DOHH2 (cell line): ENCODE results near the gene FREM2.

Source experiments
- H3F3A ChIP-seq: fragments of 200-600 bp; sonication (generic), shearing (Covaris generic); 2 replicates; pipeline ENCODE4 v1.6.0; 2016; ENCODE audit warnings: antibody characterized with exemption, mild to moderate bottlenecking; ENCODE audit not compliant: control insufficient read depth, insufficient read depth
- H3K27ac ChIP-seq: fragments of 200-600 bp; sonication (generic); 2 replicates; pipeline ENCODE4 v1.5.1; 2014; ENCODE audit warnings: low read depth, mild to moderate bottlenecking, low read length, moderate library complexity
- H3K27me3 ChIP-seq: fragments of 200-600 bp; sonication (generic); 2 replicates; pipeline ENCODE4 v1.6.1; 2014; ENCODE audit warnings: mild to moderate bottlenecking, low read length, mixed read lengths; ENCODE audit not compliant: control insufficient read depth
- H3K36me3 ChIP-seq: fragments of 200-600 bp; sonication (generic); 2 replicates; pipeline ENCODE4 v1.6.1; 2014; ENCODE audit warnings: mild to moderate bottlenecking, low read length, moderate library complexity, mixed read lengths; ENCODE audit not compliant: control insufficient read depth
- H3K4me1 ChIP-seq: fragments of 200-600 bp; sonication (generic); 2 replicates; pipeline ENCODE4 v1.6.1; 2014; ENCODE audit warnings: mild to moderate bottlenecking, low read length, mixed read lengths; ENCODE audit not compliant: control insufficient read depth
- H3K4me2 ChIP-seq: fragments of 200-600 bp; sonication (generic); 2 replicates; pipeline ENCODE4 v1.6.0; 2014; ENCODE audit warnings: mild to moderate bottlenecking, low read length, moderate library complexity
- H3K4me3 ChIP-seq: fragments of 200-600 bp; sonication (generic); 2 replicates; pipeline ENCODE4 v1.5.1; 2014; ENCODE audit warnings: mild to moderate bottlenecking, low read length, mixed read lengths
- H3K79me2 ChIP-seq: fragments of 200-600 bp; sonication (generic); 2 replicates; pipeline ENCODE4 v1.6.1; 2014; ENCODE audit warnings: mild to moderate bottlenecking, low read length, mixed read lengths; ENCODE audit not compliant: control insufficient read depth
- H3K9me2 ChIP-seq: fragments of 200-600 bp; sonication (generic); replicated peaks from 2 replicates; pipeline ENCODE4 v1.6.1; 2014; ENCODE audit warnings: mild to moderate bottlenecking, low read length, mixed read lengths; ENCODE audit not compliant: control insufficient read depth
- H3K9me3 ChIP-seq: fragments of 200-600 bp; sonication (generic); 2 replicates; pipeline ENCODE4 v1.6.1; 2014; ENCODE audit warnings: antibody characterized with exemption, low read length, mixed read lengths; ENCODE audit not compliant: control insufficient read depth, insufficient read depth
- H4K20me1 ChIP-seq: fragments of 200-600 bp; sonication (generic); 2 replicates; pipeline ENCODE4 v1.6.0; 2014; ENCODE audit warnings: low read depth, mild to moderate bottlenecking, antibody characterized with exemption, low read length, moderate library complexity; ENCODE audit not compliant: control insufficient read depth, insufficient read depth
- EZH2phosphoT487 ChIP-seq: fragments of 200-600 bp; sonication (generic); IDR thresholded peaks from 2 replicates; pipeline ENCODE4 v1.6.1; 2017; ENCODE audit warnings: borderline replicate concordance, mild to moderate bottlenecking, antibody characterized with exemption, low read length, moderate library complexity, mixed read lengths
- TF ChIP-seq, protein P1 (sequence below): fragments of 200-600 bp; sonication (generic); IDR thresholded peaks from one replicate; pipeline ENCODE4 v1.5.1; 2014; ENCODE audit warnings: antibody characterized with exemption, mild to moderate bottlenecking, low read depth, low read length; ENCODE audit not compliant: poor library complexity, severe bottlenecking

FREM2 gene, protein sequence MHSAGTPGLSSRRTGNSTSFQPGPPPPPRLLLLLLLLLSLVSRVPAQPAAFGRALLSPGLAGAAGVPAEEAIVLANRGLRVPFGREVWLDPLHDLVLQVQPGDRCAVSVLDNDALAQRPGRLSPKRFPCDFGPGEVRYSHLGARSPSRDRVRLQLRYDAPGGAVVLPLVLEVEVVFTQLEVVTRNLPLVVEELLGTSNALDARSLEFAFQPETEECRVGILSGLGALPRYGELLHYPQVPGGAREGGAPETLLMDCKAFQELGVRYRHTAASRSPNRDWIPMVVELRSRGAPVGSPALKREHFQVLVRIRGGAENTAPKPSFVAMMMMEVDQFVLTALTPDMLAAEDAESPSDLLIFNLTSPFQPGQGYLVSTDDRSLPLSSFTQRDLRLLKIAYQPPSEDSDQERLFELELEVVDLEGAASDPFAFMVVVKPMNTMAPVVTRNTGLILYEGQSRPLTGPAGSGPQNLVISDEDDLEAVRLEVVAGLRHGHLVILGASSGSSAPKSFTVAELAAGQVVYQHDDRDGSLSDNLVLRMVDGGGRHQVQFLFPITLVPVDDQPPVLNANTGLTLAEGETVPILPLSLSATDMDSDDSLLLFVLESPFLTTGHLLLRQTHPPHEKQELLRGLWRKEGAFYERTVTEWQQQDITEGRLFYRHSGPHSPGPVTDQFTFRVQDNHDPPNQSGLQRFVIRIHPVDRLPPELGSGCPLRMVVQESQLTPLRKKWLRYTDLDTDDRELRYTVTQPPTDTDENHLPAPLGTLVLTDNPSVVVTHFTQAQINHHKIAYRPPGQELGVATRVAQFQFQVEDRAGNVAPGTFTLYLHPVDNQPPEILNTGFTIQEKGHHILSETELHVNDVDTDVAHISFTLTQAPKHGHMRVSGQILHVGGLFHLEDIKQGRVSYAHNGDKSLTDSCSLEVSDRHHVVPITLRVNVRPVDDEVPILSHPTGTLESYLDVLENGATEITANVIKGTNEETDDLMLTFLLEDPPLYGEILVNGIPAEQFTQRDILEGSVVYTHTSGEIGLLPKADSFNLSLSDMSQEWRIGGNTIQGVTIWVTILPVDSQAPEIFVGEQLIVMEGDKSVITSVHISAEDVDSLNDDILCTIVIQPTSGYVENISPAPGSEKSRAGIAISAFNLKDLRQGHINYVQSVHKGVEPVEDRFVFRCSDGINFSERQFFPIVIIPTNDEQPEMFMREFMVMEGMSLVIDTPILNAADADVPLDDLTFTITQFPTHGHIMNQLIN (N-terminal part only)

DNA sequence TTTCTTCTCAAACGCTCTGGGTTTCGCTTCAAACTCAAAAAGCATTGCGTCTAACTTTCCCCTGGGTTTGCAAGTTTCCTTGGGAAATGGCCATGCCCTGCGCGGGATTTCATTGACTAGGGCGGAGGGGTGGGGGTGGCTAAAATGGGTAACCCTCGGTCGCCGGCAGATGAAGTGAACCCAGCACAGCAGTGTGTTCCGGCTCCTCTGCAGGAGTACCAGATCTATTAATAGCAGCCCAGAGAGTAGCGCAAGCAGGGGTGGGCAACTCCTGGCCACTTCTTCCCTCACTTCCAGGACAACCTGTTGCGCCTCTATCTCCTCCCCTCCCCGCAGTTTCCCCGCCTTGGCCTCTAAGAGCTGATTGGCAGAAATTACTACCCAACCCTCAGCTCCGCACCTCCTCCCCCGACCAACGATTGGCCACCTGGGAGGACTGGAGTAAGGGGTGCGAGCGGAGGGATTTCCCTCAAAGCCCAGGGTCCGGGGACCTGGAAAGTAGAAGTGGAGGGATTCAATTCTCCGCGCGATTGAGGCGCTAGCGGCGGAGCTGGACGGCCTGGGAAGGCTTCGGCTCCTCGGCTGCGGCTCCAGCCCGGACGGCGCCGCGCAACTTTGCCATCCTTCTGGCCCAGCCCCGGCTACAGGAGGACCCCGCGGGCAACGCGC, at the start of gene FREM2:
Gene FREM2, plus strand, starts transcription at position 501 of the 669 bp plus-strand sequence. CDS start 268 bp downstream, outside the sequence.
- H3K79me2 ChIP-seq = no peaks in the 10 kb centered on the region
- no peaks in the 10 kb centered on the region for H3F3A ChIP-seq
- TF ChIP-seq, protein P1, sequence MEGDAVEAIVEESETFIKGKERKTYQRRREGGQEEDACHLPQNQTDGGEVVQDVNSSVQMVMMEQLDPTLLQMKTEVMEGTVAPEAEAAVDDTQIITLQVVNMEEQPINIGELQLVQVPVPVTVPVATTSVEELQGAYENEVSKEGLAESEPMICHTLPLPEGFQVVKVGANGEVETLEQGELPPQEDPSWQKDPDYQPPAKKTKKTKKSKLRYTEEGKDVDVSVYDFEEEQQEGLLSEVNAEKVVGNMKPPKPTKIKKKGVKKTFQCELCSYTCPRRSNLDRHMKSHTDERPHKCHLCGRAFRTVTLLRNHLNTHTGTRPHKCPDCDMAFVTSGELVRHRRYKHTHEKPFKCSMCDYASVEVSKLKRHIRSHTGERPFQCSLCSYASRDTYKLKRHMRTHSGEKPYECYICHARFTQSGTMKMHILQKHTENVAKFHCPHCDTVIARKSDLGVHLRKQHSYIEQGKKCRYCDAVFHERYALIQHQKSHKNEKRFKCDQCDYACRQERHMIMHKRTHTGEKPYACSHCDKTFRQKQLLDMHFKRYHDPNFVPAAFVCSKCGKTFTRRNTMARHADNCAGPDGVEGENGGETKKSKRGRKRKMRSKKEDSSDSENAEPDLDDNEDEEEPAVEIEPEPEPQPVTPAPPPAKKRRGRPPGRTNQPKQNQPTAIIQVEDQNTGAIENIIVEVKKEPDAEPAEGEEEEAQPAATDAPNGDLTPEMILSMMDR = no peak
- TF ChIP-seq EZH2phosphoT487 = no peak
- H3K4me1 ChIP-seq = no peaks in the 10 kb centered on the region
- H3K9me3 ChIP-seq = peaks cover 18% of the 10 kb centered on the region; the same call in 1 of the 2 replicates
- no peaks in the 10 kb centered on the region for H3K27me3 ChIP-seq
- H3K4me3 ChIP-seq = no peak within 1 kb of the TSS
- H3K36me3 ChIP-seq = no peaks in the 10 kb centered on the region
- H3K27ac ChIP-seq = no peak within 1 kb of the TSS
- no peak within 1 kb of the TSS for H3K4me2 ChIP-seq
- H3K9me2 ChIP-seq = no peaks in the 10 kb centered on the region
- H4K20me1 ChIP-seq = no peaks in the 10 kb centered on the region

DNA sequence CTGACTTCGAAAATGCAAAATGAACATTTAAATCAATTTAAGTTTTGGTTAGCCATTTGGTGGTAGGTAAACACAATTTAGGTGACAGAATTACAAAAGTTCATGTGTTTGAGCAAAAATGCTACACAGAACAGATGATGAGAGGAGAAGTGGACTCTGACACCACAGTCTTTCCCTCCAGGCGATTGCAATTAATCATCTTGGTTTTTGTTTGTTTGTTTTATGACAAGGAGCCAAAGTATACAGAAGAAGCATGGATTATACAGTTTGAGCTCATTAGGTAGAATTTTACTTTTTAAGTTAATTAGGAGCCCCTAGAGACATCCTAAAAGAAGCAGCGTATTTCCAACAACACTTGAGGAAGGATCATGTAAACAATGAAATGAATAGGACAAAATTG, 49.3 kb upstream of the FREM2 start:
- Histone ChIP-seq H3K4me3 (no peak overlapping the region), H3K4me1 (no peaks in the 10 kb centered on the region), H3K27me3 (peaks cover 2% of the 10 kb centered on the region; the same call in 1 of the 2 replicates), H3K9me3 (no peaks in the 10 kb centered on the region), H3K79me2 (no peaks in the 10 kb centered on the region), H3K4me2 (no peak overlapping the region), H3F3A (no peaks in the 10 kb centered on the region), H3K27ac (no peak overlapping the region), H3K9me2 (0 out of 2 replicates have a peak, but pooled peaks cover 2% of the 10 kb centered on the region), H4K20me1 (no peaks in the 10 kb centered on the region), H3K36me3 (no peaks in the 10 kb centered on the region)
- TF ChIP-seq, protein P1 = no peak
- TF ChIP-seq EZH2phosphoT487 = no peak

DNA sequence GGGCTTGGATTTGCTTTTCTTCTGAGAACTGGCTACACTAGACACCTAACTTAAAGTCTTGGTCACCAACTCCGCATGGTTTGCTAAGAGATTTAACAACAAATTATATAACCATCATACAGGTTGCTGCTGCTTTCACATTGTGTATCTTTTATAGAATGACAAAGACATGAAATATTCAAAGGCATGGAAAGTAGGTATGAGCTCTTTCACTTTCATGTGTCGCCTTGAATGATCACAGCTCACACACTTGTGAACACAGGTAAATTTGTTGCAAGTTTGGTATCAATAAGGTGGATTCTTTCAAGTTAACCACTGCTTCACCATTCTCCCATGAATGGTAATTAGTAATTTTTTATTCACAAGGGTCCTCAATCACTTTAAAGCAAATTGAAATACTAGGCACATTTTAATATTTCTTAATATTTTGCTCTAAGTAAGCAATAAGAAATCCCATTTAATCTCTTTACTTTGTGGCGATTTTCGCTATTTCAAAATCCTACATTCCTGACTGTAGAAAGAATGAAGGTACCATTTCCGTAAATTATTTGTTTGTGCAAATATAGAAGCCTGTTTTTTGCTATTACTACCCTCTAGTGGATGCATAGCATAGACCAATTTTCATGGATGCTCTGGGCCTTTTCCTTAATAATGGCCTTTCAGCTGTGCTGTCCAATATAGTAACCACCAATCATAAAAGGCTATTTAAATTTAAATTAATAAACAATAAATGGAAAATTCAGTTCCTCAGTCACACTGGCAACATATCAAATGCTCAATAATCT, 45.5 kb upstream of the FREM2 start:
- Histone ChIP-seq H3K4me2 (no peak overlapping the region), H3K4me3 (no peak overlapping the region), H3F3A (no peaks in the 10 kb centered on the region), H3K4me1 (no peaks in the 10 kb centered on the region), H3K27ac (no peak overlapping the region), H3K79me2 (no peaks in the 10 kb centered on the region), H3K9me3 (no peaks in the 10 kb centered on the region), H3K9me2 (0 out of 2 replicates have a peak, but pooled peaks cover 2% of the 10 kb centered on the region), H3K27me3 (peaks cover 2% of the 10 kb centered on the region; the same call in 1 of the 2 replicates), H4K20me1 (no peaks in the 10 kb centered on the region), H3K36me3 (no peaks in the 10 kb centered on the region)
- TF ChIP-seq, protein P1 = no peak
- TF ChIP-seq EZH2phosphoT487 = no peak
